A549 (cell line): Measurements from ENCODE around the gene MGAT3. TPM values are rescaled to one million over a fixed set of nuclear protein-coding genes. Genes with fewer than 3 reads are reported as not detected.
A peak's percentile ranks its signal among the peaks of the same experiment; 100 is the strongest.

Source experiments
- ATAC-seq, 2 experiments: fragments of 200-7000 bp in 1 of 2; fragments of >200 bp in 1 of 2; cut with Nextera tagmentation in 1 of 2; cut with Tn5 transposase in 1 of 2; 3 replicates each; pipeline versions ENCODE4 v1.8.0 to v1.9.1; 2018 to 2020; ENCODE audit warnings: mild to moderate bottlenecking in 1 of 2, moderate library complexity in 1 of 2
- CTCF ChIA-PET: fragments of 300-600 bp; sonication (Branson Sonifier 250); formaldehyde crosslinking; extraction: SDS; loops from one replicate; lab custom pipeline; 2021; ENCODE audit warnings: antibody characterized with exemption, inconsistent platforms; lab: Yijun Ruan, JAX
- POLR2A ChIA-PET: fragments of 350-600 bp; formaldehyde crosslinking; extraction: SDS; loops from one replicate; lab custom pipeline; 2021; ENCODE audit warnings: antibody characterized with exemption, inconsistent platforms; lab: Yijun Ruan, JAX
- DNase-seq, 2 experiments: peaks; one replicate each; pipeline versions ENCODE4 v3.0.0 to v3.0.0-alpha.2; 2011 to 2016; ENCODE audit warnings: low read depth in 1 of 2, low spot score in 1 of 2
- FAIRE-seq: peaks from 2 replicates; lab custom pipeline; 2011; peaks lifted over from hg19 to GRCh38; lab: Jason Lieb, UNC
- H3K27ac ChIP-seq, 2 experiments: fragments of >200 bp; sonication (Bioruptor Twin); formaldehyde crosslinking; 3 replicates each; pipeline ENCODE4 v1.5.1; 2016 to 2017
- H3K4me1 ChIP-seq: fragments of >200 bp; sonication (Bioruptor Twin); formaldehyde crosslinking; 3 replicates; pipeline ENCODE4 v1.6.1; 2016
- H3K4me2 ChIP-seq: fragments of >200 bp; sonication (Bioruptor Twin); formaldehyde crosslinking; 3 replicates; pipeline ENCODE4 v1.6.1; 2016
- H3K4me3 ChIP-seq: fragments of >200 bp; sonication (Bioruptor Twin); formaldehyde crosslinking; 3 replicates; pipeline ENCODE4 v1.5.1; 2016
- H3K9me3 ChIP-seq: fragments of >200 bp; sonication (Bioruptor Twin); formaldehyde crosslinking; 3 replicates; pipeline ENCODE4 v1.6.1; 2016
- BHLHE40 ChIP-seq: IDR thresholded peaks from 2 replicates; pipeline ENCODE4 v1.6.1; 2012; ENCODE audit warnings: low read depth, low read length, inconsistent platforms
- CEBPB ChIP-seq, 2 experiments: fragments of >200 bp in 1 of 2; sonication (Bioruptor Twin) in 1 of 2; formaldehyde crosslinking in 1 of 2; IDR thresholded peaks; 2 replicates each; pipeline ENCODE4 v1.6.1; 2012 to 2016
- EHMT2 ChIP-seq: fragments of 200-600 bp; sonication (generic); IDR thresholded peaks from 2 replicates; pipeline ENCODE4 v1.6.1; 2016; ENCODE audit warnings: antibody characterized with exemption, low read depth, mild to moderate bottlenecking, moderate library complexity
- EP300 ChIP-seq, 2 experiments: fragments of >200 bp; sonication (Bioruptor Twin); formaldehyde crosslinking; IDR thresholded peaks; 2 replicates in 1 of 2; 3 replicates in 1 of 2; pipeline ENCODE4 v1.6.1; 2016 to 2017
- FOSL2 ChIP-seq, 2 experiments: fragments of 450-650 bp in 1 of 2; fragments of >200 bp in 1 of 2; sonication (Bioruptor Twin) in 1 of 2; formaldehyde crosslinking; IDR thresholded peaks; 2 replicates each; pipeline versions ENCODE4 v1.5.0 to v1.6.1; 2016 to 2020; ENCODE audit warnings: mild to moderate bottlenecking in 1 of 2, moderate library complexity in 1 of 2
- HEYL ChIP-seq: fragments of 250-450 bp; sonication (Bioruptor Pico); IDR thresholded peaks from 2 replicates; pipeline ENCODE4 v1.8.0; 2021; ENCODE audit warnings: mild to moderate bottlenecking, moderate library complexity
- HOXA7 ChIP-seq: fragments of 250-450 bp; sonication (Bioruptor Pico); IDR thresholded peaks from 2 replicates; pipeline ENCODE4 v1.5.0; 2020; ENCODE audit warnings: mild to moderate bottlenecking, moderate library complexity
- HOXB5 ChIP-seq: fragments of 250-450 bp; sonication (Bioruptor Pico); IDR thresholded peaks from 2 replicates; pipeline ENCODE4 v1.5.0; 2020; ENCODE audit warnings: mild to moderate bottlenecking, moderate library complexity
- JUN ChIP-seq, 2 experiments: fragments of >200 bp; sonication (Bioruptor Twin); formaldehyde crosslinking; IDR thresholded peaks; 2 replicates in 1 of 2; 3 replicates in 1 of 2; pipeline ENCODE4 v1.6.1; 2016 to 2017
- KDM1A ChIP-seq: fragments of 200-600 bp; sonication (generic); IDR thresholded peaks from 2 replicates; pipeline ENCODE4 v1.6.1; 2016; ENCODE audit warnings: low read depth, mild to moderate bottlenecking
- MYC ChIP-seq: IDR thresholded peaks from 2 replicates; pipeline ENCODE4 v1.6.1; 2012; ENCODE audit warnings: mild to moderate bottlenecking, inconsistent platforms, low read length, improper control_type of control experiment, borderline replicate concordance
- POLR2A ChIP-seq: IDR thresholded peaks from 2 replicates; pipeline ENCODE4 v1.6.1; 2012; ENCODE audit warnings: mild to moderate bottlenecking, low read length
- POLR2AphosphoS2 ChIP-seq: conservative IDR thresholded peaks from 2 replicates; pipeline ENCODE4 v1.6.1; 2012; ENCODE audit warnings: low read length, improper control_type of control experiment, inconsistent platforms
- RAD21 ChIP-seq, 2 experiments: fragments of >200 bp in 1 of 2; sonication (Bioruptor Twin) in 1 of 2; formaldehyde crosslinking in 1 of 2; IDR thresholded peaks in 1 of 2; conservative IDR thresholded peaks in 1 of 2; 2 replicates in 1 of 2; 3 replicates in 1 of 2; pipeline ENCODE4 v1.6.1; 2012 to 2018; ENCODE audit warnings: inconsistent platforms in 1 of 2
- RARB ChIP-seq: fragments of 250-450 bp; sonication (Bioruptor Pico); IDR thresholded peaks from 2 replicates; pipeline ENCODE4 v1.8.0; 2021; ENCODE audit warnings: mild to moderate bottlenecking, moderate library complexity
- RFX5 ChIP-seq: fragments of 450-650 bp; IDR thresholded peaks from 2 replicates; pipeline ENCODE4 v1.7.1; 2014; ENCODE audit warnings: antibody characterized with exemption, mild to moderate bottlenecking, moderate library complexity
- SMC3 ChIP-seq: fragments of >200 bp; sonication (Bioruptor Twin); formaldehyde crosslinking; IDR thresholded peaks from 3 replicates; pipeline ENCODE4 v1.6.1; 2018; ENCODE audit warnings: inconsistent platforms
- TP53 ChIP-seq: fragments of 250-450 bp; sonication (Bioruptor Pico); IDR thresholded peaks from 2 replicates; pipeline ENCODE4 v1.5.0; 2021; ENCODE audit warnings: mild to moderate bottlenecking, moderate library complexity
- ZC3H11A ChIP-seq: fragments of 450-650 bp; IDR thresholded peaks from 2 replicates; pipeline ENCODE4 v1.6.1; 2014; ENCODE audit warnings: antibody characterized with exemption, mild to moderate bottlenecking
- ZFP36 ChIP-seq: fragments of 450-650 bp; IDR thresholded peaks from 2 replicates; pipeline ENCODE4 v1.6.1; 2014; ENCODE audit warnings: borderline replicate concordance; ENCODE audit not compliant: partially characterized antibody
- ZNF302 ChIP-seq: fragments of 250-450 bp; sonication (Bioruptor Pico); IDR thresholded peaks from 2 replicates; pipeline ENCODE4 v1.9.0; 2021; ENCODE audit warnings: inconsistent platforms, mild to moderate bottlenecking, moderate library complexity
- ZSCAN20 ChIP-seq: fragments of 250-450 bp; sonication (Bioruptor Pico); IDR thresholded peaks from 2 replicates; pipeline ENCODE4 v1.8.0; 2022; ENCODE audit warnings: mild to moderate bottlenecking, moderate library complexity
- WGBS: methylation state at CpG from one replicate; pipeline ENCODE4 v1.1.6; 2017; ENCODE audit errors: missing lambda C conversion rate; 5-methylcytosine and 5-hydroxymethylcytosine counted together
- polyA plus RNA-seq, 4 experiments: library from polyadenylated mRNA; depleted of rRNA in 3 of 4; stranded (reverse); fragments of >200 nt; fragmentation: RNase III in 1 of 4; extraction: RNeasy Plus Mini Kit Qiagen cat#74134 plus additional on column Dnase treatment in 1 of 4; gene quantifications; 2 replicates in 3 of 4; 3 replicates in 1 of 4; pipeline ENCODE4 v1.2.3, GENCODE V29; 2011 to 2017
- TF ChIP-seq, protein P1 (sequence below): fragments of 250-450 bp; sonication (Bioruptor Pico); IDR thresholded peaks from 2 replicates; pipeline ENCODE4 v1.5.0; 2020; ENCODE audit warnings: low read depth, mild to moderate bottlenecking, moderate library complexity
- TF ChIP-seq, protein P2 (sequence below): fragments of 450-650 bp; IDR thresholded peaks from 2 replicates; pipeline ENCODE4 v1.6.1; 2014; ENCODE audit warnings: antibody characterized with exemption

MGAT3 gene
- polyA plus RNA-seq, 2 of the 4 experiments (the other 2 are of a cell fraction), result 0.62 to 0.84 TPM

DNA sequence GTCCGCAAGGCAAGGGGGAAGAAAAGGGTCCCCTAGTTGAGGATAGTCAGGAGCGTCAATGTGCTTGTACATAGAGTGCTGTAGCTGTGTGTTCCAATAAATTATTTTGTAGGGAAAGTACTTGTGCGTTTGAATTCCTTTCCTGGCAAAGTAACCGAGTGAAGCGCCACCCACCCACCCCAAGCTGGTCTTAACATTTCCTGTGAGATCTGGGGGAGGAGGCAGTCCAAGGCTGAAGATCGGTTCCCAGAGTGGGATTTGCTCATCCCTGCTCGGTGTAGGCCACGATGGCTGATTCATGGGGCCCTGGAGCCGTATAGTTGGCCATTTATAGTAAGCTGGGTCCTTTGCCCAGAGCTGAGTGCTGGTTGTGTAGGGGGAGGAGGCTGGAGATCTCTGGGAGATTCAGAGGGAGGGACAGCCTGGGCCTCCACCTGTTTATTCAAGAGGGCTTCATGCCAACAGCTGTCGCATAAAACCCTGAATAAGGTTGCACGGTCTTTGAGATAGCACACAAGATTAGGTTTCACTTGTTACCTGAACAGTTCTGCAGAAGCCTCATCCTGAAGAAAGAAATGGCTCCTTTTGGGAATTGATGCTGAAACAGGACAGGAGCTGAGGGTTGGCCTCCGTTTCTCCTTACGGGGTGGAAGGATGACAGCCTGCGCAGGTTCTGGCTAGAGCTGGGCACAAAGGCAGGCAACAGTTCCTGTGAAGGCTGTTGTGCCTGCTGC is 65.9 kb downstream of the MGAT3 start (continued):
- peak; percentile 88; the same call in 1 of the 2 replicates for TF ChIP-seq TP53 (CRISPR knock-in tag)
- no peak for TF ChIP-seq ZNF302
- no peak for TF ChIP-seq MYC
- TF ChIP-seq, protein P1, sequence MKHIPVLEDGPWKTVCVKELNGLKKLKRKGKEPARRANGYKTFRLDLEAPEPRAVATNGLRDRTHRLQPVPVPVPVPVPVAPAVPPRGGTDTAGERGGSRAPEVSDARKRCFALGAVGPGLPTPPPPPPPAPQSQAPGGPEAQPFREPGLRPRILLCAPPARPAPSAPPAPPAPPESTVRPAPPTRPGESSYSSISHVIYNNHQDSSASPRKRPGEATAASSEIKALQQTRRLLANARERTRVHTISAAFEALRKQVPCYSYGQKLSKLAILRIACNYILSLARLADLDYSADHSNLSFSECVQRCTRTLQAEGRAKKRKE (CRISPR knock-in tag), result no peak
- TF ChIP-seq FOSL2 (IDR thresholded peaks at IDR 0.05), result no peak
- peak; percentile 10; the same call in 1 of the 2 replicates for TF ChIP-seq FOSL2 (CRISPR knock-in tag; IDR thresholded peaks at IDR 0.05)
- no peak for TF ChIP-seq CEBPB (IDR thresholded peaks at IDR 0.05)
- TF ChIP-seq ZFP36, result no peak
- TF ChIP-seq EHMT2, result no peak
- TF ChIP-seq POLR2A, result 0 out of 2 replicates have a peak, but pooled peaks have one; percentile 12
- TF ChIP-seq KDM1A, result no peak
- TF ChIP-seq RFX5, result no peak
- no peak for TF ChIP-seq RAD21 (conservative IDR thresholded peaks at IDR 0.05 in 1 of 2, IDR thresholded peaks at IDR 0.05 in 1 of 2)

GRCh38 chr22:39524089-39524752 is 67.4 kb downstream of the MGAT3 start:
- H3K4me2 ChIP-seq, result peak overlapping the region; percentile 99; the same call in 2 of the 3 replicates
- CTCF ChIA-PET, result interaction anchor here (1.0 to 8.9 kb wide), 5 partner anchors 8 to 501 kb away, joined by 3 to 80 read pairs (median 6); no protein-coding TSS in a partner anchor
- H3K9me3 ChIP-seq, result no peaks in the 10 kb centered on the region
- peaks cover 23% of the 10 kb centered on the region for H3K4me1 ChIP-seq
- FAIRE-seq, result no peak
- H3K27ac ChIP-seq, result peak overlapping the region in 1 of 2 experiments; percentile 36; a peak in 1 of 6 replicates
- TF ChIP-seq HOXA7 (no peak), POLR2AphosphoS2 (peak; percentile 79; the same call in 1 of the 2 replicates), JUN (IDR thresholded peaks at IDR 0.05) (0 out of 5 replicates have a peak, but pooled peaks of 1 of the 2 experiments have one; percentile 17), ZC3H11A (no peak), SMC3 (no peak), ZFP36 (no peak)
- ATAC-seq, result no peak
- 85% methylated on average over 12 of the region's 13 CpGs for WGBS
- H3K4me3 ChIP-seq, result no peak overlapping the region
- POLR2A ChIA-PET, result no interaction called here
- no peak for DNase-seq

DNA sequence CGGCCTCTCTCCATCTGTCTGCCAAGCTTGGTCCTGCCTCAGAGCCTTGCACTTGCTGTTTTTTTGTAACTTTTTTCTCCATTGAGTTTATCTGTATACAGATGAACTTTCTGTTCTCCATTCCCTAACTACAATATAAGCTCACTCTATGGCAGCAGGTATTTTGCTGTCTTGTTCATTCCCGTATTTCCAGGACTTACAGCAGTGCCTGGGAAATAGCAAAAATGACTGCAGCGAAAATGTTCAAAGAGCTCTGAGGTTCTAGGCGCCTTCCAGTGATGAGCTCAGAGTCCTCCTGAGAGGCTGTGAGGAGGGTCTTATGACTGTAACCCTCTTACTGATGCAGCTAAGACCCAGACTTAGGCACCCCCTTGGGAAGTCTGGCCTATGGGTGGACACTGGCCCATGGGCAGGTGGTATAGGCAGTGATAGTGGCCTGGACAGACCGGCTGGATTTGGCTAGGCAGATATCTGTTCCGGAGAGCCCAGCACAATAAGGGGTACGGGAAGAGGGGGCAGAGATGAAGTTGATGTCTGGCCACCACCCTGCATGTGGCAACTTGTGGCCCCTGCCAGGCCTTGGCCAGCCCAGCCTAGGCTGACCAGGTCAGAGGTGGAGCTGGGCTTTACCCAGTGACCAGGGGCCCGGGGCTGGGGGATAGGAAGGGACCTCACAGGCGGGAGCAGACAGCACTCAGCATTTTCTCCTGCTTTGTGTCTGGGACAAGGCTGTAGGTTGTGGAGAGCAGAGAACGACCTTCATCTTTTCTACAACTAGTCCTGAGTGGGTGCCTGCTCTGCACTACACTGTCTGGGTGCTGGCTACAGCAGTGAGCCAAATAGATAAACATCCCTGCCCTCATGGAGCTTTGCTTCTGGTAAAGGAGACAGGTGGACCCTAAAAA is 68.2 kb downstream of the MGAT3 start:
- no peak overlapping the region; a peak in 1 of 6 replicates for H3K27ac ChIP-seq
- H3K4me3 ChIP-seq, result no peak overlapping the region
- peaks cover 29% of the 10 kb centered on the region for H3K4me1 ChIP-seq
- H3K4me2 ChIP-seq, result no peak overlapping the region
- no peaks in the 10 kb centered on the region for H3K9me3 ChIP-seq
- no peak for TF ChIP-seq HEYL (CRISPR knock-in tag)
- TF ChIP-seq, protein P2, sequence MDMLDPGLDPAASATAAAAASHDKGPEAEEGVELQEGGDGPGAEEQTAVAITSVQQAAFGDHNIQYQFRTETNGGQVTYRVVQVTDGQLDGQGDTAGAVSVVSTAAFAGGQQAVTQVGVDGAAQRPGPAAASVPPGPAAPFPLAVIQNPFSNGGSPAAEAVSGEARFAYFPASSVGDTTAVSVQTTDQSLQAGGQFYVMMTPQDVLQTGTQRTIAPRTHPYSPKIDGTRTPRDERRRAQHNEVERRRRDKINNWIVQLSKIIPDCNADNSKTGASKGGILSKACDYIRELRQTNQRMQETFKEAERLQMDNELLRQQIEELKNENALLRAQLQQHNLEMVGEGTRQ, result no peak
- no peak for TF ChIP-seq RARB
- TF ChIP-seq ZSCAN20, result no peak
- no peak for TF ChIP-seq HOXB5
- no peak for TF ChIP-seq EP300 (IDR thresholded peaks at IDR 0.05)
- TF ChIP-seq POLR2AphosphoS2, result 0 out of 2 replicates have a peak, but pooled peaks have one; percentile 9
- TF ChIP-seq BHLHE40, result no peak
- no peak for TF ChIP-seq POLR2A
- FAIRE-seq (no peak), ATAC-seq (peak in 1 of 2 experiments; percentile 1; a peak in 2 of 6 replicates), DNase-seq (no peak)
- ChIA-PET CTCF (interaction anchor here (0.6 to 8.9 kb wide), 9 partner anchors 9 to 500 kb away, joined by 3 to 80 read pairs (median 4); no protein-coding TSS in a partner anchor), POLR2A (no interaction called here)
- WGBS, result 84% methylated on average over 10 of the region's 10 CpGs
